Head of caudate nucleus (tissue), 42 donors: ENCODE data around the gene ALOX12.

Experiments used
- DNase-seq, 42 donors: peaks; one replicate each; pipeline versions ENCODE4 v3.0.0 to v3.0.0-alpha.2; 2020 to 2021; ENCODE audit warnings: mixed read lengths in 7 of 42
- intact Hi-C: fragments of 100-400 bp; cut with DNase I; formaldehyde crosslinking; loops from one replicate; pipeline ENCODE4 v1.15.0; 2022

The ALOX12 gene

DNA sequence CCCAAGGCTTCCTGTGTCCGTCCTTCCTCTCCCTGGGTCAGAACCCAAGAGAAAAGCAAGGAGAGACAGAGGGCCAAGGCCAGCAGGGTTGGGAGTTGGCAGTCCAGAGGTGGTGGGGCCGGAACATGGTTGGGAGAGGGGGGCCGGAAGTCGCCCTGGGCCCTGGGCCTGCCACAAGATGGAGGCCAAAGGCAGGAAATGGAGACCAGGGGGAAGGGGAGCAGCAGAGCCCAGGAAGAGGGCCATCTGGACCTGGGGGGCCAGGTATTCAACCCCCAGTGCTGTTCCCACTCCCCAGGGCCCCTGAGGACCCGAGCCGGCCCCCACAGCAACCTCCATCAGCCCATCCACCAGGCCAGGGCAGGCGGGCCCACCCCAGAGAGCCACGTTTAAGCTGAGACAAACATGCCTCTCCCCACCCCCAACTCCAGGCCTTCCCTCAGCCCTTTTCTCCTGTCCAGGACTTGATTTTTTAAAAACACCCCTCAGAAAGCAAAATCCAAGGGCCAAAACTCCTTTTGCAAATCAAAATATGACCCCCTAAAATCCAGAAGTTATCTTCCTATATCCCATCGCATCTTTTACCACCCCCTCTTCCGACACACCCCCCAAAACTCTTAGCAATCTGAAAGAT lies 22.6 kb downstream of the ALOX12 start:
- intact Hi-C loops: no loop called here
- DNase-seq: peak in 12 of 42 donors; percentile 26 to 69 (median 43)

DNA sequence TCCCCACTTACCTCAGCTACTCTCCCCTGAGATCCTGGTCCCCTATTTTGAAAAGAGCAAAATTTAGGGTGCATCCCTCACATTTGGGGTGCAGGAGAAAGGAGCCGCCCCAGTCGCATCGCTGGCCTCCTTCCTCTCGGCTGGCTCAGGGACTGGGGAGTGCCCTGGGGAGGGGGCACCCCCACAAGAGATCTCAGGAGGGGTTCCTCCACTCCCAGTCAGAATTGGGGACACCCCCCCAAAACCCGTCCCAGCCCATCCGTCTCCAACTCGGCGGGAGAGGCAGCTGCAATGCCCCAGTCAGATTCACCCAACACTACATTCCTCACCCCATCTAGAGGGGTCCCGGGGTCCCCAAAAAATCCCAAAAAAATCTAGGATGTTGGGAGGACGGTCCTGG lies 23.5 kb downstream of the ALOX12 start:
- peak in 2 of 42 donors; percentile 15 to 27 for DNase-seq
- intact Hi-C loops: no loop called here

DNA sequence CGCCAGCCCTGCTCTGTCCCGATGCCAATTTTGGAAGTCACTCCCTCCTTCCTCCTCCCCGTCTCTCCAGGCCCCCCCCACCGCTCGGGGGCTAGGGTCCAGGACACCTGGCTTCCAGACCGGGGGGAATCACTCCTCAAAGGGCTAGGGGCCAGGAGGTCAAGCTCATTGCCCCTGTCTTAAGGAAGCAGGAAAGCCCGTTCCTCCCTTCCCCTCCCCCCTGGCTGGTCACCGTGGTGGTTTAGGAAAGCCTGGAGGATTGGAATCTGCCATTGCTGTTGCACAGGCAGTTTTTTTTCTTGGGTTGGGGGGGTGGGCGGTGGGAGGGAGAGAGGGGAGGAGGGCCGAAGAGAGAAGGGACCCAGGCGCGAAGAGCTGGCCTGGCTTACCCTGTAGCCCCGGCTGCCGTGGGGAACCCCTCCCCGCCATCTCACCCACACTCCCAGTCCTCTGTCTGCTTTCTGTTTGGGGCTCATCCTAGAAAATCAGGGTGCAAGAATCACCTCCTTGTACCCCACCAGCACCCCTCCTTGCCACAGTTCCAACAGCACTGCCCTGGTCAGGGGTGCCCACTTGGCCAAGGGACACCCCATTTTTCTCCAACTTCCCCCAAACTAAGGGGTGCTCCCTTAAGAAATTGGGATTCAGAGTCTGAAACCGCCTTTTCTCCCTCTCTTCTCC lies 24.1 kb downstream of the ALOX12 start:
- intact Hi-C loops: loop anchor here (5.0 kb wide), 1 partner anchor 108 kb away; no protein-coding TSS in a partner anchor
- peak in 14 of 42 donors; percentile 24 to 71 (median 43) for DNase-seq

DNA sequence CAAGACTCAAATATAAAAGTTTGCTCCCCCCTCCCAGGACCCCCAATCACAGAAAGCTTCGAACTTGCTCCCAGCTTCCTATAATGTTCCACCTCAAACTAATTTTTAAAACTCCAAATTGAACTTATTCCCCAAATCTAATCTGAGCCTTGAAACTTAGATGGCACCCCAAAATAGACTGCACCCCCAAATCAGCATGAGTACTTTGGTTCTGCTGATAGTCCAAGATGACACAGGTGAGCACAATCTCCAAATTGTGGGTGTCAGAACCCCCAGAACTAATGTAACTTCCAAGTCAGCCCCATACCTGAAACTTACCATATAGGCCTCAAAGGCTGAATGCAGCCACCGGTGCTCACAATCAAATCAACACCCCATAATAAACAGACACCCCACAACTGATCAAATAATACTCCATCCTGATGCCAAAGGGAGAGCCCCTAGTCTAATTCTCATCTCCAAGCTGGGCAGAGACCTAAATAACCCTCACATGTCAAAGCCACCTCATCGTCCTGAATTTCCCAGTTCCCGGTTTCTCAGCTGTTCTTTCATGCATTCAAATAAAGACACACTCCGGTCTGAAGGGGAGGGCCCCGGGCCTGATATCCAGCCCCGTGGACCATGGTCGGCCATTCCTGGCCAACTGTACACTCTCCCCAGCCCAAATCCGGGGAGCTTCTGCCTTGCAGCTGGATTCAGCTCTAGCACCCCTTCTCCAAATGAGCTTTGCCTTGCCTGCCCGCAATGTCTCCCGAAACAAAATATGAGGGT lies 25.2 kb downstream of the ALOX12 start:
- DNase-seq: no peak
- intact Hi-C loops: loop anchor here (5.0 kb wide), 1 partner anchor 109 kb away; no protein-coding TSS in a partner anchor

DNA sequence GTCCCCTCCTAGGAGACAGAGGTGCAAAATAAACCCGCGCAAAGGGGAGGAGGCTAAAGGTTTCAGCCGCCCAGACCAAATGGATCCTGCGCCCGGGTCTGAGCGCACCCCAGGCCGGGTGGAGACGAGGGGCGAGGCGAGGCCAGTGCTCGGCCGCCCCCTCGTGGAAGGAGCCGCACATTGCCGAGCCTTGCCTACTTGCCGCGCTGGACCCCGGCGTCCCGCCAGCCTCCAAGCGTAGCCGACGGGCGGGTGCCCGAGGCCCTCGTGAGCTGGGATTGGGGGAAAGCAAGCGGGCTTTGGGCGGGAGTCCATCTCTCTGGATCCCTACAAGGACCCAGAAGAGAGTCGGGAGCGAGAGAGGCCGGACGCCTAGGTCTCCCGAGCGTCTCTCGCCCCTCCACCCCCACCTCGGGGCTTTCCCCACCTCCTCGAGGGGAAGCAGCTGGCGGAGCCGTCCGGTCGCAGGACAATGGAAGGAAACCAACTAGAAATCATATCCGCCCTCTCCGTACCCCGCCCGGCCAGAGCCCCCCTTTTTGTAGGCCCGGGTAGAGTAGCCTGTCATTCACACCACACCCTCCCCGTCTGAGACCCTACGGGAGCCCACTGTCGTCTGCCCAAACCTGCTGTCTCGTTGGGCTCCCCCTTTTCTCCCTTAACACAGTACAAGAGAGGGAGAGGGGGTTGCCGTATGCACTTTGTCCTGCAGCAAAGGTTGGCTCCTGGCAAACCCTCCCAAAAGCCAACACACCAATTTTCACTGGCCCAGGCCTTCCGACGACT lies 26.3 kb downstream of the ALOX12 start:
- DNase-seq: peak in 40 of 42 donors; percentile 49 to 89 (median 74)
- intact Hi-C loops: loop anchor here (5.0 kb wide), 1 partner anchor 110 kb away; no protein-coding TSS in a partner anchor

DNA sequence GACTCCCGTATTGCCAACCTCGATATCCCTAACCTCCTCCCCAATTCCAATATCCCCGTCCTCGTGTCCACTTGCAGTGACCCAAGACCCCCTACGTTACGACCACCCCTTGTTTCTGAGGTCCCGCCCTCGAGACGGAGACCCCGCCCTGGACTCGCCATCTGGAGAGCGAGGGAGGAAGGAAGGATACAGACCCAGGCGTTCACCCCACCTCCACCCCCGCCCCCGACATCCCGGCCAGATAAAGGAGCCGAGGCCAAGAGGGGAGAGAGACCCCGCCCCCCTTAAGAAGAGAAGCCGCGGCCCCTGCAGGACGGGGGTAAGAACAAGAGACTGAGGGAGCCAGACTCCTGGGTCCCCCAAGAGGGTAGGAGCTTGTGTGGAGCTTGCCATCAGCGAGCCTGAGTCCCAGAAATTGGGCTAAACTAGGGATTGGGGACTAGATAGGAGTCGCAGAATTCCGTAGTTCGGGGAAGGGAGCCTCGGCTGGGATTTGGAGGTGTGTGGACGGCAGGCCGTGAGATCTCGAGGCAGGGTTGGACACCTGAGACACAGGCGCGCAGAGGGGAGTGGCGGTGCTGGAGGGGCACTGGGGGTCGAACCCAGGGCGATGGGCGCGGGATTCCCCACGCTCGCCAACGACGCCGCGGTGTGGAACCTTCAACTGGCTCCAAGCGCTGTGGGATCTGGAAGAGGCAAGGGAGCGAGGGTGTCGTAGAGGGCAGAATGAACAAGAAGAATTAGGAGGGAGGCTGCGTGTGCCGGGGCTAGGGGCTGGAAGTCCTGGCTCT lies 27.1 kb downstream of the ALOX12 start, which contains the start of gene BCL6B:
TSS of gene BCL6B (plus strand) at position 270 of the 791 bp plus-strand sequence. CDS start 622 bp downstream, outside the sequence.
- intact Hi-C loops: loop anchor here (5.0 kb wide), 1 partner anchor 111 kb away; no protein-coding TSS in a partner anchor
- no peak for DNase-seq

DNA sequence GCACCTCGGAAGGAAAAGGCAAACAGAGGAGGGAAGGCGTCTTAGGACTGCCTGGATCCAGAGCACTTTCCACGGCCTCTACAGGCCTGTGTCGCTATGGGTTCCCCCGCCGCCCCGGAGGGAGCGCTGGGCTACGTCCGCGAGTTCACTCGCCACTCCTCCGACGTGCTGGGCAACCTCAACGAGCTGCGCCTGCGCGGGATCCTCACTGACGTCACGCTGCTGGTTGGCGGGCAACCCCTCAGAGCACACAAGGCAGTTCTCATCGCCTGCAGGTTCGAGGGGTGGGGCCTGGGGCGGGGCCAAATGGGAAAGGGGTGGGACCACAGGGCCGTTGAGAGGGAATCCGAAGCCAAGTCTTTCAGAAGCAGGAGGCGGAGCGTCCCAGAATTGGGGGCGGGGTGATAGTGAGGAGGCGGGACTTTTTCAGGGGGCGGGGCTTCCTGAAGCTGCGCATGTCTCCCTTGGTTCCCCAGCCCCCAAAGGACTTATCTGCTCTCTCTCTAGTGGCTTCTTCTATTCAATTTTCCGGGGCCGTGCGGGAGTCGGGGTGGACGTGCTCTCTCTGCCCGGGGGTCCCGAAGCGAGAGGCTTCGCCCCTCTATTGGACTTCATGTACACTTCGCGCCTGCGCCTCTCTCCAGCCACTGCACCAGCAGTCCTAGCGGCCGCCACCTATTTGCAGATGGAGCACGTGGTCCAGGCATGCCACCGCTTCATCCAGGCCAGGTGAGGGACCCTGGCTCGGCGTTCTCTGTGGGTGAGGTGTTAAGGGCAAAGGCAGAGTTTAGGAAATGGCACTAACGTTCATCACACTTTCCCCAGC lies 27.9 kb downstream of the ALOX12 start:
- DNase-seq: peak in 41 of 42 donors; percentile 62 to 89 (median 79)
- intact Hi-C loops: loop anchor here (5.0 kb wide), 1 partner anchor 111 kb away; no protein-coding TSS in a partner anchor

DNA sequence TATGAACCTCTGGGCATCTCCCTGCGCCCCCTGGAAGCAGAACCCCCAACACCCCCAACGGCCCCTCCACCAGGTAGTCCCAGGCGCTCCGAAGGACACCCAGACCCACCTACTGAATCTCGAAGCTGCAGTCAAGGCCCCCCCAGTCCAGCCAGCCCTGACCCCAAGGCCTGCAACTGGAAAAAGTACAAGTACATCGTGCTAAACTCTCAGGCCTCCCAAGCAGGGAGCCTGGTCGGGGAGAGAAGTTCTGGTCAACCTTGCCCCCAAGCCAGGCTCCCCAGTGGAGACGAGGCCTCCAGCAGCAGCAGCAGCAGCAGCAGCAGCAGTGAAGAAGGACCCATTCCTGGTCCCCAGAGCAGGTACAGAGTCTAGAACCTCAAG lies 28.5 kb downstream of the ALOX12 start:
- intact Hi-C loops: loop anchor here (5.0 kb wide), 1 partner anchor 112 kb away; no protein-coding TSS in a partner anchor
- DNase-seq: no peak

DNA sequence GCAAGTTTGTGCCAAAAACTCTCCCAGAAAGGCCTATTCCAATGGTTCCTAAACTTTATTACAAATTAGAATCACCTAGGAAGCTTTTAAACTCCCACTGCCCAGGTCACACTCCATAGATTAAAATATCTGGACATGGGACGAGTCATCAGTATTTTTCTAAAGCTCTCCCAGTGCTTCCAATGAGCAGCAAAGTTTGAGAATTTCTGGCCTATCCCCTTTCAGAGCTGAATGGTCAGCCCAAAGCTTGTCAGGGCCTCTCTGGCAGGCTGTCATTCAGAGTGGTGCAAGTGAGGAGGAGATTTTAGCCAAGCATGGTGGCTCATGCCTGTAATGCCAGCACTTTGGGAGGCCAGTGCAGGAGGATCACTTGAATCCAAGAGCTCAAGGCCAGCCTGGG lies 29.4 kb downstream of the ALOX12 start:
- DNase-seq: no peak
- intact Hi-C loops: no loop called here

DNA sequence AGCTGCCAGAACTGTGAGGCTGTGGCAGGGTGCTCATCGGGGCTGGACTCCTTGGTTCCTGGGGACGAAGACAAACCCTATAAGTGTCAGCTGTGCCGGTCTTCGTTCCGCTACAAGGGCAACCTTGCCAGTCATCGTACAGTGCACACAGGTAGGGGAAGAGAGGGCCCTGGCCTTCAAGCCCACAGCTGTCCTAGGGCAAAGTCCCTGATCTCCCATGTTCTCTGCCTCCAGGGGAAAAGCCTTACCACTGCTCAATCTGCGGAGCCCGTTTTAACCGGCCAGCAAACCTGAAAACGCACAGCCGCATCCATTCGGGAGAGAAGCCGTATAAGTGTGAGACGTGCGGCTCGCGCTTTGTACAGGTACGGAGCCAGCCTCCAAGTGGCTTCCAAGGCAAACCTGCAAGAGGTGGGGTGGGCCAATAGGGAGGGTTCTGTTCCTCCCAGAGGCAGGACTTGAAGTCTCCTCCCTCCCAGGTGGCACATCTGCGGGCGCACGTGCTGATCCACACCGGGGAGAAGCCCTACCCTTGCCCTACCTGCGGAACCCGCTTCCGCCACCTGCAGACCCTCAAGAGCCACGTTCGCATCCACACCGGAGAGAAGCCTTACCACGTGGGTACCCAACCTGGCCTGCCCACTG lies 30.7 kb downstream of the ALOX12 start:
- DNase-seq: no peak
- intact Hi-C loops: no loop called here

DNA sequence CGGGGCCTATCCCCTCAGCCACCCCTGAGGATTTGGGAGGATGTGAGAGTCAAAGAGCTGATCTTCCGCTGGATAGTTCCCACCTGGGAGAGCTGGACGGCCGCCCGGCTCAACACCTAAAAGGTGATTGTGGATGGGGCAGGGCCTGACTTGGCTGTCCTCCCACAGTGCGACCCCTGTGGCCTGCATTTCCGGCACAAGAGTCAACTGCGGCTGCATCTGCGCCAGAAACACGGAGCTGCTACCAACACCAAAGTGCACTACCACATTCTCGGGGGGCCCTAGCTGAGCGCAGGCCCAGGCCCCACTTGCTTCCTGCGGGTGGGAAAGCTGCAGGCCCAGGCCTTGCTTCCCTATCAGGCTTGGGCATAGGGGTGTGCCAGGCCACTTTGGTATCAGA lies 31.5 kb downstream of the ALOX12 start:
- intact Hi-C loops: no loop called here
- DNase-seq: no peak

DNA sequence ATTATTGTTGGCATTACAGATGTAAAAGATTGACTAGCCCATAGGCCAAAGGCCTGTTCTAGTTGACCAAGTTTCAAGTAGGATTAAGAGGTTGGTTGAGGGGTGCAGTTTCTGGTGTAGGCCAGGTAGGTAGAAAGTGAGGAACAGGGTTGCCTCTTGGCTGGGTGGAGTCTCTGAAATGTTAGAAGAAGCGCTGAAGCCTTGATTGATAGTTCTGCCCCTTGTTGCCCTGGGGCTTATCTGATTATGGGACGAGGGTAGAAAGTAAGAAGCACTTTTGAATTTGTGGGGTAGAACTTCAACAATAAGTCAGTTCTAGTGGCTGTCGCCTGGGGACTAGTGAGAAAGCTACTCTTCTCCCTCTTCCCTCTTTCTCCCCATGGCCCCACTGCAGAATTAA lies 33.2 kb downstream of the ALOX12 start:
- no peak for DNase-seq

DNA sequence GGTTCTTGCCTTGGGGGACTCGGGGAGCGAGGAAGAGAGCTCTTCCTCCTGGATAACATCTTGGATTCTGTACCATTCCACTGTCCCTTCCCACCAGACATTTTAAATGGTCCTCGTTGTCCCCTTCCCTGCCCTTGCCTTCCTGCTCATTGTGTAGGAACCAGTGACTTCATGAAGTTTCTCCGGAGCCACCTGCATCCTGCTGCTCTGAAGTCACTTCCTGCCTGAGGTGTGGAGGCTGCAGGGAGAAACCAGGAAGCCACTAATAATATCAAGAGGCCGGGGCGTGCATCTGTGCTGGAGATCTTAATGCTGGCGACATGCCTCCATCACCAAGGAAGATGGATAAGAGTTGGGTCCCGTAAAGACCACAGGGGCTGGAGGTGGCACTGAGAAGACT lies 33.8 kb downstream of the ALOX12 start:
- DNase-seq: no peak
- intact Hi-C loops: no loop called here

More for the DNA sequence above, 33.2 kb downstream of the ALOX12 start:
- intact Hi-C loops: no loop called here

DNA sequence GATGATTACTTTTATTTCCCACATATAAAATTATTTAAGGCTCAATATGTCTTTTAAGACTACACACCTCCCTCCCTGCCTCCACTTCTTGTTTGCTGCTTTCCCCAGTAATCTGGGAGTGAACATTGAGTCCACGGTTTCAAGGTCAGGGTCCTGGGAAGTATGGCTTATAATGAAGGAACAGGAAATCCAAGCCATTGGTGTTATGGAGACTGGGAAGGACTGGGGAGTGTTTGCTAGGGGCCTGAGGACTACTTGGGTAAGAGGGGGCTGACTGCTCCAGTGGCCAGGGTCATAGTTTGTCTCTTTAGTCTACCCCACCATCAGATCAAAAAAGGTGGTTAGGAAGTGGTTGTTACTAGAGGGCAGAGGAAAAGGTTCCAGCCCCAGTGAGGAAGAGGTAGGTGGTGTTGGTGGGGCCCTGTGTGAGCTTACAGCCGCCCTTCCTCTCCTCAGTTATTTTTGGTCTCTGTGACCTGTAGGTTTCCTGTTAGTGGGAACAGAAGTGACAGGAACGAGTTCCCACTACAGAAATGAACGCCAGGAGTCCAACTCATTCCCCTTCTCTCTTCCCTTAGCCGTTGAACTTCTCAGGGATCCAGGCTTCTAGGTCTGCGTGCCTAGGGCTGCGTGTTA lies 39.2 kb downstream of the ALOX12 start:
- DNase-seq: peak in 1 of 42 donors; percentile 32
- intact Hi-C loops: no loop called here

DNA sequence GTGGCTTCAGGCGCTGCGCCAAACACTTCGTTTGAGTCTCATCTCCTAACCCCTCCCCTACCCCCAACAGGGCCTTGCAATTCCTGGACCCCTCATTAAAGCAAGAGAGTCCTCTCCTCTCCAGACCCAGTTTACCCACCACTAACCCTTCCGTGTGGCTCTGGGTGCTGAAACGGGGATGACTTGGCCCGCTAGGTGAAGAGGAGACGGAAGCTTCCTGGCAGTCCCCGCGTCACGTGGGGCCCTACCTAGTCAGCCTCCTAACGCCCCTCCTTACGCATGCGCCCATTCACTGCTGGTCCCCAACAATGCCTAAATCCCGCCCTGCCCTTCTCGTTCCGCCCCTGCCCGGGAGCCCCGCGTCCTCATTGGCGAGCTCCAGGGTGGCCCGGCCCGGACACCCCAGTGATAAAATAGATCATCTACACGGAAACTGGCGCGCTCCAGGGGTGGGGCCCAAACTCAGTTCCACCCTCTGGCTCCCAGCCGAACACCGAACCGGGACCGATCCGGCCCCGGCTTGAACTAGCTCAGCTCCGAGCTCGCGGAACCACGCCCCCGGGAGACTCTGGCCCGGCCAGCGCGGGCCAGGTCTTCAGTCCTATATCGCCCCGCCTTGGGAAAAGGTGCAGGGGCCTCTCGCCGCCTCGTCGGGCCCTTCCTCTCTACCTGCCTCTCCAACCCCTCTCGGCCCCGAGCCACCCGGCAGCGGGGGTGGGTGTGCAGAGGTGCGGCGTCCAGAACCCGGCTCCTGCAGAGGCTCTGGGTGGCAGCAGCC lies 39.9 kb downstream of the ALOX12 start, which contains the start of gene SLC16A13:
TSS of gene SLC16A13 (plus strand) at position 425 of the 778 bp plus-strand sequence. CDS start 368 bp downstream, outside the sequence.
- intact Hi-C loops: no loop called here
- peak; percentile 83 to 98 (median 94) for DNase-seq
